SIG-M5 treated with dmso at 0.1 percent for 504 hours (cell line): Measurements from ENCODE around the gene NDRG2.

Source experiments
- DNase-seq: peaks from one replicate; lab custom pipeline; 2025; ENCODE audit not compliant: unreplicated experiment; lab: John Stamatoyannopoulos, UW

The NDRG2 gene

GRCh38 chr14:20973501-20973900 lies 51.4 kb downstream of the NDRG2 start:
- DNase-seq = no peak

GRCh38 chr14:20971705-20972021 lies 53.2 kb downstream of the NDRG2 start:
- DNase-seq = no peak

- DNase-seq = peak; percentile 77
These were observed 53.7 kb downstream of the NDRG2 start for GRCh38 chr14:20970983-20971704.

GRCh38 chr14:20970647-20970982 lies 54.2 kb downstream of the NDRG2 start:
- DNase-seq = no peak

GRCh38 chr14:20969336-20969735 lies 55.5 kb downstream of the NDRG2 start:
- no peak for DNase-seq
